ENCODE results near the gene FTO. TPM values are rescaled to one million over a fixed set of nuclear protein-coding genes. Genes with fewer than 3 reads are reported as not detected.
A peak's percentile ranks its signal among the peaks of the same experiment; 100 is the strongest.

The FTO gene
- total and polyA plus RNA-seq, 12 donors, result 17.8 to 310 (median 156) TPM

- no peaks in the 10 kb centered on the region for H3K36me3 ChIP-seq (replicated peaks in 1 of 2)
- H3K9me3 ChIP-seq (replicated peaks in 1 of 3), result no peaks in the 10 kb centered on the region
- TF ChIP-seq, protein P1, sequence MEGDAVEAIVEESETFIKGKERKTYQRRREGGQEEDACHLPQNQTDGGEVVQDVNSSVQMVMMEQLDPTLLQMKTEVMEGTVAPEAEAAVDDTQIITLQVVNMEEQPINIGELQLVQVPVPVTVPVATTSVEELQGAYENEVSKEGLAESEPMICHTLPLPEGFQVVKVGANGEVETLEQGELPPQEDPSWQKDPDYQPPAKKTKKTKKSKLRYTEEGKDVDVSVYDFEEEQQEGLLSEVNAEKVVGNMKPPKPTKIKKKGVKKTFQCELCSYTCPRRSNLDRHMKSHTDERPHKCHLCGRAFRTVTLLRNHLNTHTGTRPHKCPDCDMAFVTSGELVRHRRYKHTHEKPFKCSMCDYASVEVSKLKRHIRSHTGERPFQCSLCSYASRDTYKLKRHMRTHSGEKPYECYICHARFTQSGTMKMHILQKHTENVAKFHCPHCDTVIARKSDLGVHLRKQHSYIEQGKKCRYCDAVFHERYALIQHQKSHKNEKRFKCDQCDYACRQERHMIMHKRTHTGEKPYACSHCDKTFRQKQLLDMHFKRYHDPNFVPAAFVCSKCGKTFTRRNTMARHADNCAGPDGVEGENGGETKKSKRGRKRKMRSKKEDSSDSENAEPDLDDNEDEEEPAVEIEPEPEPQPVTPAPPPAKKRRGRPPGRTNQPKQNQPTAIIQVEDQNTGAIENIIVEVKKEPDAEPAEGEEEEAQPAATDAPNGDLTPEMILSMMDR (IDR thresholded peaks at IDR 0.05), result no peak
- no peak for TF ChIP-seq POLR2A (IDR thresholded peaks at IDR 0.05)
- no peak overlapping the region for H3K27ac ChIP-seq
- WGBS, 4 donors, result 86 to 97% (median 93%) methylated on average over 5 of the region's 5 CpGs
- intact Hi-C loops (cut with DNase I), result no loop called here
- H3K4me1 ChIP-seq (replicated peaks in 1 of 2), result no peaks in the 10 kb centered on the region
- H3K4me3 ChIP-seq, result no peak overlapping the region
- no peak for DNase-seq
- no peaks in the 10 kb centered on the region for H3K27me3 ChIP-seq
Measured at GRCh38 chr16:54169112-54169511, 465.2 kb downstream of the FTO start.

GRCh38 chr16:54171626-54172537, 467.9 kb downstream of the FTO start:
- Histone ChIP-seq H3K36me3 (replicated peaks in 1 of 2) (no peaks in the 10 kb centered on the region), H3K27me3 (no peaks in the 10 kb centered on the region), H3K4me3 (no peak overlapping the region), H3K9me3 (replicated peaks in 1 of 3) (no peaks in the 10 kb centered on the region), H3K27ac (no peak overlapping the region), H3K4me1 (replicated peaks in 1 of 2) (no peaks in the 10 kb centered on the region)
- intact Hi-C loops (cut with DNase I), result no loop called here
- WGBS, 4 donors, result 50 to 63% (median 56%) methylated on average over 22 of the region's 22 CpGs
- no peak for TF ChIP-seq POLR2A (IDR thresholded peaks at IDR 0.05)
- TF ChIP-seq, protein P1 (IDR thresholded peaks at IDR 0.05), result no peak
- peak in 1 of 7 donors; percentile 17 for DNase-seq

DNA sequence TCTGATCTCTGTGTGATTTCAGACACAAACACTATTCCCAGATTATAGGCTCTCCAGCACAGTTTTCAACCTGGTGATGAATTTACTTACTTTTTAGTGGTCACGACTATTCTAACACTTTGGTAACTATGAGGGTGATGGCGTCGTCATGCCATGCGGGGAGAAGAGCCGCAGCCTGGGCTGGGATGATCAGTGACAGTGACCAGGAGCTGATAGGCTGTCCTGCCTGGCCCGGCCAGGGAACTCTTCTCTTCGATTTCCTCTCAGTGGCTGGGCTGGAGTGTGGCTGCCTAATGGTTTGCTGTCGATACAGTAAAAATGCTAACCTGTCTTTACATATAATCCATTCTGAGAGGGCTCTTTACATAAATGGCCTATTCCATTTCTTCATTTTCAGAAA, 469.5 kb downstream of the FTO start:
- no peak for DNase-seq
- Histone ChIP-seq H3K9me3 (replicated peaks in 1 of 3) (no peaks in the 10 kb centered on the region), H3K27ac (no peak overlapping the region), H3K4me3 (no peak overlapping the region), H3K27me3 (no peaks in the 10 kb centered on the region), H3K36me3 (replicated peaks in 1 of 2) (no peaks in the 10 kb centered on the region), H3K4me1 (replicated peaks in 1 of 2) (no peaks in the 10 kb centered on the region)
- intact Hi-C loops (cut with DNase I), result no loop called here
- TF ChIP-seq, protein P1 (IDR thresholded peaks at IDR 0.05), result no peak
- no peak for TF ChIP-seq POLR2A (IDR thresholded peaks at IDR 0.05)
- WGBS, 4 donors, result 60 to 79% (median 71%) methylated on average over 8 of the region's 8 CpGs

DNA sequence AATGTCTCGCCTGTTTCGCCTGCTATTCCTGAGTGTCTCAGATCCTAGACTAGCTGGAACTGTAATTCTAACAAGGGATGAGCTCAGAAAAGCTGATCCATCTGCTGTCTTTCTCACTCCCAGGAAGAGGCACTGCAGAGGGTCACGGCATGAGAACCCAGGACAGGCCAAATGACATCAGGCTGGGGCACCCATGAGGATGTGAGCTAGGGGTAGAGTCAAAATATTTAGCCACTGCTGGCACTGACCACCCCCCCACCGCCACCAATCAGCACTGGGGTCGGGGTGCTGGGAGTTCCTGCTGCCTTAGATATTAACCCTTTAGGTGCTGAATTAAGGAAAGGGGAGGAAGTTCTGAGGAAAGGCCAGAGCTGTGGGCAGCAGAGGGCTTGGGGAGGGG, 470.2 kb downstream of the FTO start:
- 40 to 80% (median 64%) methylated on average over 4 to 5 of the region's 5 CpGs for WGBS, 4 donors
- H3K27ac ChIP-seq, result no peak overlapping the region
- no peak overlapping the region for H3K4me3 ChIP-seq
- TF ChIP-seq POLR2A (IDR thresholded peaks at IDR 0.05), result no peak
- TF ChIP-seq, protein P1 (IDR thresholded peaks at IDR 0.05), result no peak
- DNase-seq, result no peak
- H3K36me3 ChIP-seq (replicated peaks in 1 of 2), result no peaks in the 10 kb centered on the region
- no peaks in the 10 kb centered on the region for H3K27me3 ChIP-seq
- H3K4me1 ChIP-seq (replicated peaks in 1 of 2), result no peaks in the 10 kb centered on the region
- intact Hi-C loops (cut with DNase I), result no loop called here
- H3K9me3 ChIP-seq (replicated peaks in 1 of 3), result no peaks in the 10 kb centered on the region

All from adrenal gland (tissue), 12 donors.